ENCODE measurements around the gene TSHZ2.

TSHZ2 gene

GRCh38 chr20:53047203-53047602 is 75.0 kb downstream of the TSHZ2 start:
- POLR2A ChIA-PET = no interaction called here
- no peak for DNase-seq (ENCODE audit: low read depth, low spot score)
- CTCF ChIA-PET = no interaction called here
- no peak overlapping the region for H3K4me3 ChIP-seq (ENCODE audit: low read depth, low read length)
- TF ChIP-seq CTCF (IDR thresholded peaks at IDR 0.05; ENCODE audit: insufficient read depth, low read length, missing control alignments) = no peak

- ChIA-PET POLR2A (no interaction called here), CTCF (no interaction called here)
These were observed 76.2 kb downstream of the TSHZ2 start for GRCh38 chr20:53048387-53048786.

GRCh38 chr20:53050338-53050737 is 78.2 kb downstream of the TSHZ2 start:
- H3K4me3 ChIP-seq (ENCODE audit: low read depth, low read length) = no peak overlapping the region
- no peak for DNase-seq (ENCODE audit: low read depth, low spot score)
- CTCF ChIA-PET = no interaction called here
- TF ChIP-seq CTCF (IDR thresholded peaks at IDR 0.05; ENCODE audit: insufficient read depth, low read length, missing control alignments) = no peak
- POLR2A ChIA-PET = no interaction called here

More at GRCh38 chr20:53048387-53048786, 76.2 kb downstream of the TSHZ2 start:
- DNase-seq (ENCODE audit: low read depth, low spot score) = no peak
- TF ChIP-seq CTCF (IDR thresholded peaks at IDR 0.05; ENCODE audit: insufficient read depth, low read length, missing control alignments) = no peak
- no peak overlapping the region for H3K4me3 ChIP-seq (ENCODE audit: low read depth, low read length)

GRCh38 chr20:53052380-53052779 is 80.2 kb downstream of the TSHZ2 start:
- CTCF ChIA-PET = no interaction called here
- DNase-seq (ENCODE audit: low read depth, low spot score) = no peak
- no peak for TF ChIP-seq CTCF (IDR thresholded peaks at IDR 0.05; ENCODE audit: insufficient read depth, low read length, missing control alignments)
- POLR2A ChIA-PET = no interaction called here
- H3K4me3 ChIP-seq (ENCODE audit: low read depth, low read length) = no peak overlapping the region

GRCh38 chr20:53053595-53053994 is 81.4 kb downstream of the TSHZ2 start:
- POLR2A ChIA-PET = no interaction called here
- no peak overlapping the region for H3K4me3 ChIP-seq (ENCODE audit: low read depth, low read length)
- DNase-seq (ENCODE audit: low read depth, low spot score) = no peak
- CTCF ChIA-PET = no interaction called here
- TF ChIP-seq CTCF (IDR thresholded peaks at IDR 0.05; ENCODE audit: insufficient read depth, low read length, missing control alignments) = no peak

GRCh38 chr20:53055367-53056067 is 83.4 kb downstream of the TSHZ2 start:
- no peak overlapping the region for H3K4me3 ChIP-seq (ENCODE audit: low read depth, low read length)
- POLR2A ChIA-PET = no interaction called here
- TF ChIP-seq CTCF (IDR thresholded peaks at IDR 0.05; ENCODE audit: insufficient read depth, low read length, missing control alignments) = no peak
- CTCF ChIA-PET = no interaction called here
- DNase-seq (ENCODE audit: low read depth, low spot score) = no peak

Data from AG04449 (cell line).